ENCODE data around the gene RBM7.

Gene RBM7

DNA sequence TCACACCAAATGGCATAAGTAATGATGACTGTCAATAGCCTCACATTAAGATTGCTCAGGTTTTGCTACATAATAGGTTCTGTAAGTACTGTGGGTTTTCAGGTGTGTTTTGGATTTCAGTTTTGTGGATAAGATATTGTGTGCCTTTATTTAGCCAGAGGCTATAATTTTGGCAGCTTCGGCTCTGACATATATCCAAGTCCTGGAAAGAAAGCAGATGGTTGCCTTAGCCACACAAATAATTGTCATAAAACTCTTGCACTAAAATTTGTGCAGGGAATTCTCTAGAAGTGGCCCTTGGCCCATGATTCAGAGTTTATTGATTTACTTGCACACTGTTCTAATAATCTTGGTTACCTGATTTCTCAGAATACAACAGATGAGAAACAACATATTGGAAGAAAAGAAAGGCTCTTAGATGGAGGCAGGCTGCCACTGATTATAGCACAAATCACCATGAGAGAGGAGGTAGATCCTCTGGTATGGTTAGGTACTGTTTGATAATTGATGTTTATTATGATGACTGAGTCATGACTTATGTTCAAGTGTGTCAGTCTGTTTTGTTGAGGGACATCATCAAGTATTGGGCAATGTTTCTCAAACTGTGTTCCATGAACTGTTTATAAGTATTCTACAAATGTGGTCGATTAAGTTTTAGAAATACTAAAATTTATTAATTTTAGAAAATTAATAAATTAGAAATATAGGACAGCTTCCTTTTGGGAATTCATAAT is 48.5 kb downstream of the RBM7 start:
- DNase-seq (ENCODE audit: low spot score): no peak

DNA sequence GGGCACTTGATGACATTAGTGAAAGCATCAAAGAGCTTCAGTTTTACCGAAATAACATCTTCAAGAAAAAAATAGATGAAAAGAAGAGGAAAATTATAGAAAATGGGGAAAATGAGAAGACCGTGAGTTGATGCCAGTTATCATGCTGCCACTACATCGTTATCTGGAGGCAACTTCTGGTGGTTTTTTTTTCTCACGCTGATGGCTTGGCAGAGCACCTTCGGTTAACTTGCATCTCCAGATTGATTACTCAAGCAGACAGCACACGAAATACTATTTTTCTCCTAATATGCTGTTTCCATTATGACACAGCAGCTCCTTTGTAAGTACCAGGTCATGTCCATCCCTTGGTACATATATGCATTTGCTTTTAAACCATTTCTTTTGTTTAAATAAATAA is 49.4 kb downstream of the RBM7 start:
- no peak for DNase-seq (ENCODE audit: low spot score)

DNA sequence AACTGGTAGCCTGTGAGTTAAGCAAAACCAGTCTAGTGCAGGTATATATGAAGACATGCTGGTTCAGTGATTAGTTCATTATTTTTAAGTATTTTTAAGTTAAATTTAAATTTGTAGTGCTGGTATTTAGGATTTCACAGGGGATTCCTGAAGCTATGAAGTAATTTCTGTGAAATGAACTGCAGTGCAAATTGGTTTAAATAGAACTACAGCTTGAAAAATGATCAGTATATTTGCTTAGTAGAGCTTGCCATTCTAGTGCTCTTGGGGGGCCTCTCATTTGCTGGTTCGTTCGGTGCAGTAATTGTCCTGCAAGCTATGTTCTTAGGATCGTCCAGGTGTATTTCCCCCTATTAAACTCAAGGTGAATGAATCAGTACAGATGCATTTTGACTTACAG is 51.9 kb downstream of the RBM7 start:
- DNase-seq (ENCODE audit: low spot score): no peak
